SK-N-SH treated with all-trans-retinoic acid at 6 μM for 48 hours (cell line): ENCODE data around the gene NPAS2.

Source experiments
- BACH2 ChIP-seq: fragments of 250-450 bp; sonication (Bioruptor Pico); IDR thresholded peaks from 2 replicates; pipeline ENCODE4 v1.9.0; 2021; ENCODE audit warnings: mild to moderate bottlenecking, borderline replicate concordance
- ESRRG ChIP-seq: fragments of 250-450 bp; sonication (Bioruptor Pico); IDR thresholded peaks from 2 replicates; pipeline ENCODE4 v1.6.1; 2021; ENCODE audit warnings: mild to moderate bottlenecking
- ISL1 ChIP-seq: fragments of 250-450 bp; sonication (Bioruptor Pico); IDR thresholded peaks from 2 replicates; pipeline ENCODE4 v2.1.2; 2022; ENCODE audit warnings: mild to moderate bottlenecking, moderate library complexity
- PPARA ChIP-seq: fragments of 250-450 bp; sonication (Bioruptor Pico); IDR thresholded peaks from 2 replicates; pipeline ENCODE4 v1.5.0; 2020; ENCODE audit warnings: mild to moderate bottlenecking, borderline replicate concordance
- RARB ChIP-seq: fragments of 250-450 bp; sonication (Bioruptor Pico); IDR thresholded peaks from 2 replicates; pipeline ENCODE4 v1.8.0; 2021; ENCODE audit warnings: mild to moderate bottlenecking, moderate library complexity
- TCF4 ChIP-seq: fragments of 250-450 bp; sonication (Bioruptor Pico); IDR thresholded peaks from 2 replicates; pipeline ENCODE4 v1.8.0; 2021; ENCODE audit warnings: mild to moderate bottlenecking, moderate library complexity, borderline replicate concordance
- ZC3H10 ChIP-seq: fragments of 250-450 bp; sonication (Bioruptor Pico); IDR thresholded peaks from 2 replicates; pipeline ENCODE4 v1.5.1; 2021; ENCODE audit warnings: mild to moderate bottlenecking, moderate library complexity
- ZFP3 ChIP-seq: fragments of 250-450 bp; sonication (Bioruptor Pico); IDR thresholded peaks from 2 replicates; pipeline ENCODE4 v1.5.0; 2020; ENCODE audit warnings: mild to moderate bottlenecking, moderate library complexity
- ZFP30 ChIP-seq: fragments of 450-650 bp; formaldehyde crosslinking; IDR thresholded peaks from 2 replicates; pipeline ENCODE4 v1.5.0; 2022; ENCODE audit warnings: mild to moderate bottlenecking, moderate library complexity
- ZNF565 ChIP-seq: fragments of 450-650 bp; formaldehyde crosslinking; conservative IDR thresholded peaks from 2 replicates; pipeline ENCODE4 v1.5.0; 2020; ENCODE audit warnings: low read depth, mild to moderate bottlenecking, moderate library complexity
- ZNF70 ChIP-seq: fragments of 450-650 bp; formaldehyde crosslinking; IDR thresholded peaks from 2 replicates; pipeline ENCODE4 v1.5.0; 2020; ENCODE audit warnings: mild to moderate bottlenecking, moderate library complexity
- TF ChIP-seq, protein P1 (sequence below): fragments of 250-450 bp; sonication (Bioruptor Pico); IDR thresholded peaks from 2 replicates; pipeline ENCODE4 v1.5.0; 2020; ENCODE audit warnings: mild to moderate bottlenecking, moderate library complexity
- TF ChIP-seq, protein P2 (sequence below): fragments of 250-450 bp; sonication (Bioruptor Pico); IDR thresholded peaks from 2 replicates; pipeline ENCODE4 v1.8.0; 2020; ENCODE audit warnings: mild to moderate bottlenecking, moderate library complexity, borderline replicate concordance
- TF ChIP-seq, protein P3 (sequence below): fragments of 250-450 bp; sonication (Bioruptor Pico); IDR thresholded peaks from 2 replicates; pipeline ENCODE4 v1.5.1; 2021; ENCODE audit warnings: mild to moderate bottlenecking, moderate library complexity

GRCh38 chr2:100984892-100985307, 165.0 kb downstream of the NPAS2 start:
- TF ChIP-seq ZFP3 (CRISPR knock-in tag) (no peak), ZNF565 (CRISPR knock-in tag) (no peak), RARB (CRISPR knock-in tag) (no peak), PPARA (CRISPR knock-in tag) (no peak), TCF4 (no peak), ESRRG (CRISPR knock-in tag) (no peak), ZFP30 (CRISPR knock-in tag) (no peak), ZNF70 (no peak), BACH2 (no peak), ZC3H10 (CRISPR knock-in tag) (no peak), ISL1 (CRISPR knock-in tag) (no peak)
- TF ChIP-seq, protein P1, sequence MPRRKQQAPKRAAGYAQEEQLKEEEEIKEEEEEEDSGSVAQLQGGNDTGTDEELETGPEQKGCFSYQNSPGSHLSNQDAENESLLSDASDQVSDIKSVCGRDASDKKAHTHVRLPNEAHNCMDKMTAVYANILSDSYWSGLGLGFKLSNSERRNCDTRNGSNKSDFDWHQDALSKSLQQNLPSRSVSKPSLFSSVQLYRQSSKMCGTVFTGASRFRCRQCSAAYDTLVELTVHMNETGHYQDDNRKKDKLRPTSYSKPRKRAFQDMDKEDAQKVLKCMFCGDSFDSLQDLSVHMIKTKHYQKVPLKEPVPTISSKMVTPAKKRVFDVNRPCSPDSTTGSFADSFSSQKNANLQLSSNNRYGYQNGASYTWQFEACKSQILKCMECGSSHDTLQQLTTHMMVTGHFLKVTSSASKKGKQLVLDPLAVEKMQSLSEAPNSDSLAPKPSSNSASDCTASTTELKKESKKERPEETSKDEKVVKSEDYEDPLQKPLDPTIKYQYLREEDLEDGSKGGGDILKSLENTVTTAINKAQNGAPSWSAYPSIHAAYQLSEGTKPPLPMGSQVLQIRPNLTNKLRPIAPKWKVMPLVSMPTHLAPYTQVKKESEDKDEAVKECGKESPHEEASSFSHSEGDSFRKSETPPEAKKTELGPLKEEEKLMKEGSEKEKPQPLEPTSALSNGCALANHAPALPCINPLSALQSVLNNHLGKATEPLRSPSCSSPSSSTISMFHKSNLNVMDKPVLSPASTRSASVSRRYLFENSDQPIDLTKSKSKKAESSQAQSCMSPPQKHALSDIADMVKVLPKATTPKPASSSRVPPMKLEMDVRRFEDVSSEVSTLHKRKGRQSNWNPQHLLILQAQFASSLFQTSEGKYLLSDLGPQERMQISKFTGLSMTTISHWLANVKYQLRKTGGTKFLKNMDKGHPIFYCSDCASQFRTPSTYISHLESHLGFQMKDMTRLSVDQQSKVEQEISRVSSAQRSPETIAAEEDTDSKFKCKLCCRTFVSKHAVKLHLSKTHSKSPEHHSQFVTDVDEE (CRISPR knock-in tag) = no peak
- TF ChIP-seq, protein P2, sequence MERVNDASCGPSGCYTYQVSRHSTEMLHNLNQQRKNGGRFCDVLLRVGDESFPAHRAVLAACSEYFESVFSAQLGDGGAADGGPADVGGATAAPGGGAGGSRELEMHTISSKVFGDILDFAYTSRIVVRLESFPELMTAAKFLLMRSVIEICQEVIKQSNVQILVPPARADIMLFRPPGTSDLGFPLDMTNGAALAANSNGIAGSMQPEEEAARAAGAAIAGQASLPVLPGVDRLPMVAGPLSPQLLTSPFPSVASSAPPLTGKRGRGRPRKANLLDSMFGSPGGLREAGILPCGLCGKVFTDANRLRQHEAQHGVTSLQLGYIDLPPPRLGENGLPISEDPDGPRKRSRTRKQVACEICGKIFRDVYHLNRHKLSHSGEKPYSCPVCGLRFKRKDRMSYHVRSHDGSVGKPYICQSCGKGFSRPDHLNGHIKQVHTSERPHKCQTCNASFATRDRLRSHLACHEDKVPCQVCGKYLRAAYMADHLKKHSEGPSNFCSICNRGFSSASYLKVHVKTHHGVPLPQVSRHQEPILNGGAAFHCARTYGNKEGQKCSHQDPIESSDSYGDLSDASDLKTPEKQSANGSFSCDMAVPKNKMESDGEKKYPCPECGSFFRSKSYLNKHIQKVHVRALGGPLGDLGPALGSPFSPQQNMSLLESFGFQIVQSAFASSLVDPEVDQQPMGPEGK = no peak
- TF ChIP-seq, protein P3, sequence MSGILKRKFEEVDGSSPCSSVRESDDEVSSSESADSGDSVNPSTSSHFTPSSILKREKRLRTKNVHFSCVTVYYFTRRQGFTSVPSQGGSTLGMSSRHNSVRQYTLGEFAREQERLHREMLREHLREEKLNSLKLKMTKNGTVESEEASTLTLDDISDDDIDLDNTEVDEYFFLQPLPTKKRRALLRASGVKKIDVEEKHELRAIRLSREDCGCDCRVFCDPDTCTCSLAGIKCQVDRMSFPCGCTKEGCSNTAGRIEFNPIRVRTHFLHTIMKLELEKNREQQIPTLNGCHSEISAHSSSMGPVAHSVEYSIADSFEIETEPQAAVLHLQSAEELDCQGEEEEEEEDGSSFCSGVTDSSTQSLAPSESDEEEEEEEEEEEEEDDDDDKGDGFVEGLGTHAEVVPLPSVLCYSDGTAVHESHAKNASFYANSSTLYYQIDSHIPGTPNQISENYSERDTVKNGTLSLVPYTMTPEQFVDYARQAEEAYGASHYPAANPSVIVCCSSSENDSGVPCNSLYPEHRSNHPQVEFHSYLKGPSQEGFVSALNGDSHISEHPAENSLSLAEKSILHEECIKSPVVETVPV (CRISPR knock-in tag) = no peak
